ENCODE measurements around the gene MZT2B. TPM values are rescaled to one million over a fixed set of nuclear protein-coding genes. Genes with fewer than 3 reads are reported as not detected.
"Not testable (repeated sequence)": the region's sequence is repeated elsewhere in the genome, so short reads cannot be mapped to it uniquely, and the experiment has no call there.

The MZT2B gene
- total RNA-seq, 1 experiment from 2014 or later = 198 TPM

GRCh38 chr2:130169163-130169562, 12.9 kb upstream of the MZT2B start:
- H3K23ac ChIP-seq (ENCODE audit: insufficient read length, low read depth, low read length); H3K79me1 ChIP-seq (ENCODE audit: insufficient read depth, low read depth, low read length, poor library complexity, severe bottlenecking); H3K56ac ChIP-seq (ENCODE audit: insufficient read length, low read depth, low read length); H3K4me1 Mint-ChIP-seq; H2BK12ac ChIP-seq (ENCODE audit: insufficient read length, low read depth, low read length); H4K91ac ChIP-seq (ENCODE audit: insufficient read length, low read depth, low read length); H3K23me2 ChIP-seq (ENCODE audit: insufficient read length, low read depth, low read length, poor library complexity, severe bottlenecking); H3K4me2 ChIP-seq (ENCODE audit: insufficient read depth, insufficient read length, low read length); H2BK20ac ChIP-seq (ENCODE audit: low read depth, low read length, poor library complexity, severe bottlenecking); H3K27me3 ChIP-seq (ENCODE audit: insufficient read depth, low read length); H3T11ph ChIP-seq (ENCODE audit: low read length); H3K27me3 Mint-ChIP-seq (ENCODE audit: low read depth); H2BK5ac ChIP-seq (ENCODE audit: insufficient read length, low read length); H3K4me1 ChIP-seq (ENCODE audit: insufficient read depth, low read length); H4K5ac ChIP-seq (ENCODE audit: insufficient read length, low read depth, low read length); H4K20me1 ChIP-seq (ENCODE audit: control insufficient read depth, insufficient read depth, insufficient read length); H3K79me2 ChIP-seq (ENCODE audit: insufficient read depth, low read length); H4K8ac ChIP-seq (replicated peaks; ENCODE audit: insufficient read length, low read depth, low read length); H3K18ac ChIP-seq (ENCODE audit: insufficient read length, low read depth, low read length); H2BK15ac ChIP-seq (ENCODE audit: low read depth, low read length); H3K27ac Mint-ChIP-seq; H2AK5ac ChIP-seq (ENCODE audit: insufficient read length, low read length); H3K14ac ChIP-seq (ENCODE audit: insufficient read depth, low read length); H3K27ac ChIP-seq (ENCODE audit: insufficient read length, low read depth, low read length); H3K9ac ChIP-seq (ENCODE audit: extremely low read depth, insufficient read length, low read length); H3K4ac ChIP-seq (ENCODE audit: low read depth, low read length); H3K4me3 Mint-ChIP-seq; H3K9me3 ChIP-seq (ENCODE audit: control insufficient read depth, low read depth, low read length); DNase-seq; H2BK120ac ChIP-seq (ENCODE audit: low read depth, low read length, poor library complexity, severe bottlenecking); H3K9me3 Mint-ChIP-seq; H2AFZ ChIP-seq (ENCODE audit: low read length): not testable (repeated sequence)
- peaks cover 39 to 89% (median 83%) of the 10 kb centered on the region in 3 experiments; a peak in 6 of 7 replicates for H3K36me3 Mint-ChIP-seq (ENCODE audit: insufficient read depth in 1 of 3, low read depth in 3 of 3)
- no CpG with 5 or more reads among the region's 3 CpGs for WGBS (ENCODE audit: extremely low coverage, insufficient read length, low lambda C conversion rate)

All from H9 (cell line).